Measurements from ENCODE around the gene SMIM14. TPM values are rescaled to one million over a fixed set of nuclear protein-coding genes. Genes with fewer than 3 reads are reported as not detected.
A peak's percentile ranks its signal among the peaks of the same experiment; 100 is the strongest.
"Not testable (repeated sequence)": the region's sequence is repeated elsewhere in the genome, so short reads cannot be mapped to it uniquely, and the experiment has no call there.

Gene SMIM14
- total RNA-seq: 23.8 TPM

- peak; percentile 97 to 99 for DNase-seq (ENCODE audit: extremely low spot score in 2 of 2)
- peak within 1 kb of the TSS; percentile 99 for H3K27ac ChIP-seq
- intact Hi-C loops (cut with DNase I): loop anchor here (5.0 kb wide), 1 partner anchor 111 kb away; the partner anchor contains the start of gene UGDH
- H3K27me3 ChIP-seq: no peaks in the 10 kb centered on the region
- H3K9me3 ChIP-seq: no peaks in the 10 kb centered on the region
- H3K4me1 ChIP-seq: peaks cover 38% of the 10 kb centered on the region
- peak in 2 of 3 experiments; percentile 35 to 37 for TF ChIP-seq CTCF (IDR thresholded peaks at IDR 0.05)
- peak; percentile 97 to 100 for TF ChIP-seq POLR2AphosphoS5 (IDR thresholded peaks at IDR 0.05; ENCODE audit: insufficient read depth in 1 of 2, low read depth in 1 of 2)
- TF ChIP-seq POLR2A (IDR thresholded peaks at IDR 0.05): peak; percentile 10 to 96
- H3K36me3 ChIP-seq: no peaks in the 10 kb centered on the region
- peak within 1 kb of the TSS; percentile 94 to 97 for H3K4me3 ChIP-seq
These were observed at the start of gene SMIM14 for GRCh38 chr4:39638354-39639239. Gene SMIM14, minus strand, starts transcription at chr4:39638865. Its CDS starts 33,720 bp downstream, at chr4:39605145.

GRCh38 chr4:39687014-39687413 is 48.3 kb upstream of the SMIM14 start:
- no peak for DNase-seq (ENCODE audit: extremely low spot score in 2 of 2)
- H3K4me1 ChIP-seq: no peaks in the 10 kb centered on the region
- no peaks in the 10 kb centered on the region for H3K27me3 ChIP-seq
- intact Hi-C loops (cut with DNase I): no loop called here
- H3K36me3 ChIP-seq: no peaks in the 10 kb centered on the region
- no peaks in the 10 kb centered on the region for H3K9me3 ChIP-seq
- no peak overlapping the region for H3K4me3 ChIP-seq
- H3K27ac ChIP-seq: no peak overlapping the region
- TF ChIP-seq POLR2A (IDR thresholded peaks at IDR 0.05) (no peak), CTCF (IDR thresholded peaks at IDR 0.05) (no peak), POLR2AphosphoS5 (IDR thresholded peaks at IDR 0.05; ENCODE audit: insufficient read depth in 1 of 2, low read depth in 1 of 2) (no peak)

GRCh38 chr4:39685990-39686389 is 47.3 kb upstream of the SMIM14 start:
- intact Hi-C loops (cut with DNase I): no loop called here
- H3K27me3 ChIP-seq: no peaks in the 10 kb centered on the region
- no peaks in the 10 kb centered on the region for H3K4me1 ChIP-seq
- H3K36me3 ChIP-seq: no peaks in the 10 kb centered on the region
- DNase-seq (ENCODE audit: extremely low spot score in 2 of 2): no peak
- H3K4me3 ChIP-seq: no peak overlapping the region
- no peak overlapping the region for H3K27ac ChIP-seq
- no peaks in the 10 kb centered on the region for H3K9me3 ChIP-seq
- TF ChIP-seq POLR2AphosphoS5 (IDR thresholded peaks at IDR 0.05; ENCODE audit: insufficient read depth in 1 of 2, low read depth in 1 of 2): no peak
- TF ChIP-seq CTCF (IDR thresholded peaks at IDR 0.05): no peak
- no peak for TF ChIP-seq POLR2A (IDR thresholded peaks at IDR 0.05)

GRCh38 chr4:39682138-39682537 is 43.5 kb upstream of the SMIM14 start:
- intact Hi-C loops (cut with DNase I): no loop called here
- Histone ChIP-seq H3K27me3 (no peaks in the 10 kb centered on the region), H3K9me3 (no peaks in the 10 kb centered on the region), H3K4me3 (no peak overlapping the region), H3K36me3 (no peaks in the 10 kb centered on the region), H3K27ac (no peak overlapping the region), H3K4me1 (no peaks in the 10 kb centered on the region)
- no peak for DNase-seq (ENCODE audit: extremely low spot score in 2 of 2)
- TF ChIP-seq POLR2AphosphoS5 (IDR thresholded peaks at IDR 0.05; ENCODE audit: insufficient read depth in 1 of 2, low read depth in 1 of 2): no peak

GRCh38 chr4:39681003-39681402 is 42.3 kb upstream of the SMIM14 start:
- H3K36me3 ChIP-seq; intact Hi-C loops (cut with DNase I); H3K27ac ChIP-seq; H3K9me3 ChIP-seq; H3K4me1 ChIP-seq; H3K4me3 ChIP-seq; DNase-seq (ENCODE audit: extremely low spot score in 2 of 2); H3K27me3 ChIP-seq: not testable (repeated sequence)

- H3K27me3 ChIP-seq; H3K9me3 ChIP-seq; DNase-seq (ENCODE audit: extremely low spot score in 2 of 2); H3K4me3 ChIP-seq; H3K36me3 ChIP-seq; intact Hi-C loops (cut with DNase I); H3K4me1 ChIP-seq; H3K27ac ChIP-seq: not testable (repeated sequence)
These were observed 37.0 kb upstream of the SMIM14 start for GRCh38 chr4:39675681-39676080.

GRCh38 chr4:39670296-39670695 is 31.6 kb upstream of the SMIM14 start:
- DNase-seq (ENCODE audit: extremely low spot score in 2 of 2); H3K27me3 ChIP-seq; H3K4me3 ChIP-seq; H3K4me1 ChIP-seq; H3K27ac ChIP-seq; H3K9me3 ChIP-seq; H3K36me3 ChIP-seq: not testable (repeated sequence)
- intact Hi-C loops (cut with DNase I): loop anchor here (5.0 kb wide), 1 partner anchor 107 kb away; no protein-coding TSS in a partner anchor
